Measurements from ENCODE around the gene KASH5.

KASH5 gene

DNA sequence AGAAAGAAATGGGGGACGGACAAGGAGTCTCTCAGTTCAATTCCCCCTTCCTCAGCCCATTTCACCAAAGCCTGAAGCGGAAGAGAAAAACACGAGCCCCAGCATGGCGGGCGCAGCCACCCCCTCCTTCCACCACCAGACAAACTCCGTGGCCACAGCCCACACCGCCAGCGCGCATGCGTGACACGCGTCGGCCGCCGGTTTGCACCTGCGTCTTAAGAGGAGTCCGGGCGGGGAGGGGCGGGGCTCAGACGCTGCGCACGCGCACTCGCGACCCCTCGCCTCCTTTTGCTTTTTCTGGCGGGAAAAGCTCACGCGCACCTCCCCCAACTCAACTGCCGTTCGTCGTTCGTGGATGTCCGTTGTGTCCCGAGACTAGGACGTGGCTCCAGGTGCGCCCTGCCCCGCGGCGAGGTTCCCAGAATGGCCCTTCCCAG, at the start of gene KASH5:
KASH5 (plus strand) TSS at position 314 of the 437 bp plus-strand sequence. CDS start 2,635 bp downstream, outside the sequence.
- no peak for DNase-seq (ENCODE audit: low spot score)

GRCh38 chr19:49338691-49339300, 49.3 kb upstream of the KASH5 start:
- DNase-seq (ENCODE audit: low spot score) = peak; percentile 40

GRCh38 chr19:49339301-49340068, 48.6 kb upstream of the KASH5 start:
- DNase-seq (ENCODE audit: low spot score) = peak; percentile 94

GRCh38 chr19:49340069-49340864, 47.8 kb upstream of the KASH5 start:
- peak; percentile 31 for DNase-seq (ENCODE audit: low spot score)

GRCh38 chr19:49340865-49341718, 47.0 kb upstream of the KASH5 start:
- no peak for DNase-seq (ENCODE audit: low spot score)

- no peak for DNase-seq (ENCODE audit: low spot score)
These were observed 45.7 kb upstream of the KASH5 start for GRCh38 chr19:49342291-49342721.

- DNase-seq (ENCODE audit: low spot score) = no peak
These were observed 44.9 kb upstream of the KASH5 start for GRCh38 chr19:49343123-49343522.

DNA sequence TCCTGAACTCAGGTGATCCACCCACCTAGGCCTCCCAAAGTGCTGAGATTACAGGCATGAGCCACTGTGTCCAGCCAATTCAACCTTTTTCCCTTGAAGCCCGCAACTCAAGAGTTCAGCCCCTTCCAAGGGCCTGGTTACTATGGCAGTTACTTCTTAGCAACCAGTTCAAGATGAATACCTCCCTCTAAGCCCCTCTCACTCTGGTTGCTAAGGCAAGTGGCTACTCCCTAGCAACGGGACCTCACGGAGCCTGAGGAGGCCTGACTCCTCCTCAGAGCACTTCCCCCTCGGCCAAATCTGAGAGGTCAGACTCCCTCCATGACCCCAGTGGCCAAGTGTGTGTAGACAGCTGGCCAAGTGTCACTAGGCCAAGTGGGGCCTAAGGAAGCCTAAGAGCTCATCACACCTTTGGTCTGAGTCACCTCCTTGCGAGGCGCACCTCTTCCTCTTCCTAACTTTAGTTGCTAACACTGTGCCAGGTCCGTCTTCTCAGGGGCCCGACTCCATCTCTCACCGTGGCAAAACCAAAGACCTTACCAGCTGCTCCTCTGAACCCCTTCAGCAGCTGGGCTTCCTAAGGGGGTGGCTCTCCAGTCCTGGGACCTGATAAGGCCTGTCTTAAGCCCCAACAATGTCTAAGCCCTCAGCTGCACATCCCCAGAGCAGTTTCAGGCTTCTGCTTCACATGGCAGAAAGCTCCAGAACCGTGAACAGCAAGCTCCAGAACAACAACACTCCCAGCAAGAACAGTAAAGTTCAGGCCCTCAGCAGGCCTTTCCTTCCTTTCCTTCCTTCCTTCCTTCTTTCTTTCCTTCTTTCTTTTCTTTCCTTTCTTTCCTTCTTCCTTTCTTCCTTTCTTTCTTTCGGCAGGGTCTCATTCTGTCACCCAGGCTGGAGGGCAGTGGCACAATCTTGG, 43.3 kb upstream of the KASH5 start:
- DNase-seq (ENCODE audit: low spot score) = no peak

DNA sequence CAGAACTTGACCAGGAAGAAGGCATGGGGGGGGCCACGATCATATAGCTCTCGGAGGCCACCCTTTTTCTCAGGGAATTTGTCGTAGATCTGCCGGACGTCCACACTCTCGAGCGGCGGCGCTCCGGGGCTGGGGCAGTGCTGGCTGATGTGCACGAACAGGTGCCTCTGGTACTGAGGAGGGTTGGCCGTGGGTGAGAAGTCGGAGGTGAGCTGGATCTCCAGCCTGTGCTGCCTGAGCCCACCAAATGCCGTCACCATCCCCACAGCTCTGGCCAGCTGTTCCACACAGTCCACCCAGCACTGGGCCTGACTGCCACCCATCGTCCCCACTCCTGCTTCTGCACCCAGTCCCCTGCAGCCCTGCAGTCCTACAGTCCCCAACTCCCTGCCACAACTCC, 40.9 kb upstream of the KASH5 start:
- no peak for DNase-seq (ENCODE audit: low spot score)

DNA sequence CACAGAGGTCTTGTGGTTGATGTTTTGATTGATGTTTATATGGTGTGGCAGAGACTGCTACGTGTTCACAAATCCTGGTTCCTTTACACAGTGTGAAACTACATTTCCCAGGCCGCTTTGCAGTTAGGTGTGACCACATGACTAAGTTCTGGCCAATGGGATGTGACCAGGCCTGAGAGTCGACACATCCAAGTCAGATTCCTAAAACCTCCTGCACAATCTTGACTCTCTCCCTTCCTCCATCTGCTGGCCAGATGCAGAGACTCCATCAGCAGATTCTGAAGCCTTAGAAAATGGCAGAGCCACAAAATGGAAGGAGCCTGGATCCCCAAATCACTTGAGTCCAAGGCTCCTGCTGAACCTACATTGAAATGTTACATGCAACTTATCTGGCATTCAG, 40.2 kb upstream of the KASH5 start:
- DNase-seq (ENCODE audit: low spot score) = peak; percentile 87

GRCh38 chr19:49348305-49349189, 39.5 kb upstream of the KASH5 start:
- no peak for DNase-seq (ENCODE audit: low spot score)

- DNase-seq (ENCODE audit: low spot score) = no peak
These were observed 38.5 kb upstream of the KASH5 start for GRCh38 chr19:49349567-49349966.

- DNase-seq (ENCODE audit: low spot score) = no peak
These were observed 32.1 kb upstream of the KASH5 start for GRCh38 chr19:49355909-49356353.

- DNase-seq (ENCODE audit: low spot score) = no peak
These were observed 31.7 kb upstream of the KASH5 start for GRCh38 chr19:49356382-49356781.

- no peak for DNase-seq (ENCODE audit: low spot score)
These were observed 30.9 kb upstream of the KASH5 start for GRCh38 chr19:49357186-49357585.

GRCh38 chr19:49359851-49360820, 27.9 kb upstream of the KASH5 start:
- DNase-seq (ENCODE audit: low spot score) = no peak

GRCh38 chr19:49361438-49362047, 26.5 kb upstream of the KASH5 start:
- peak; percentile 88 for DNase-seq (ENCODE audit: low spot score)

Measured in AG08395 (cell line).